GM11168 (cell line): ENCODE results near the gene ATP5F1D.

ENCODE experiments used
- in situ Hi-C: fragments of 300-500 bp; cut with MboI; formaldehyde crosslinking; loops from one replicate; pipeline ENCODE4 v1.12.0; 2022; ENCODE audit warnings: low sequenced_read_pairs; ENCODE audit not compliant: unreplicated experiment

ATP5F1D gene

DNA sequence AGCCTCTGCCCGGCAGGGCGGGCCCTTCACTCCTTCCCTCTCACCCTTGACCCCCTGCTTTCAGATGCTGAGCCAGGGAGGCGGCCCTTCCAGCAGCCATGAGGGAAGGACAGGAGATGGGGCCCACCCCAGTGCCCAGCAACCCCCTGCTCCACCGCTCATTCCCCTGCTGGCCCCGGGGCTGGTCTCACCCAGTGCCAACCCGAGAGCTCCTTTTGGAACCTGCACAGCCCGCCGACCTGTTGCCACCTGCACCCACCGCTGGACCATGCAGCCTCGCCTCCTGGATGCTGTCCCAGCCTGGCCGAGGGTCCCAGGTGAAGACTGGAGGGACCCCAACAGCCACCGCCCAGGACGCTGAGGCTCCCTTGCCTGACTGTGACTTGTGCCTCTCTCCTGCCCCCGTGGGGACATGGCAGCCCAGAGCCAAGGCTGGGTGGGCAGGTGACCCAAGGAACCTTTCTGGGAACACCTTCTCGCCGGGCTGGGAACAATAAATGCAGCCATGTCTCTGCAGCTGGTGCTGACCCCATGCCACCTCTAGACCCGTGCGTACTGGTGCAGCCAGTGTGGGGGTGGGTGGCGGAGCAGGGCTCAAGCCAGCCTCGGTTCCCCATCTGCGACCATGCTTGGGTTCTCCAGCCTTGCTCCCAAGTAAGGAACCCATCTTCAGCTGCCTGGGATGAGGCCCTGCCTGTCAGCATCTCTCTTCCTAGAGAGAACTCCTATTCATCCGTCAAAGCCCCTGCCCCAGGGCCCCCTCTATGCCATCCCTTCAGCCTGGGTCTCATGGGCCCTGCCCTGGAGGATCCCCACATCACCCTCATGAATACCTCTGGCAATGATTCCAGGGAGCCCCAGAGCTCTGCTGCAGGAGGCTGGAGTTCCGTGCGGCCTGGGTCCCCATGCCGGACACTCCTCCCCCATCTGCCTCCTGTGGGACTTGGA is 37.4 kb downstream of the ATP5F1D start:
- in situ Hi-C loops = no loop called here

DNA sequence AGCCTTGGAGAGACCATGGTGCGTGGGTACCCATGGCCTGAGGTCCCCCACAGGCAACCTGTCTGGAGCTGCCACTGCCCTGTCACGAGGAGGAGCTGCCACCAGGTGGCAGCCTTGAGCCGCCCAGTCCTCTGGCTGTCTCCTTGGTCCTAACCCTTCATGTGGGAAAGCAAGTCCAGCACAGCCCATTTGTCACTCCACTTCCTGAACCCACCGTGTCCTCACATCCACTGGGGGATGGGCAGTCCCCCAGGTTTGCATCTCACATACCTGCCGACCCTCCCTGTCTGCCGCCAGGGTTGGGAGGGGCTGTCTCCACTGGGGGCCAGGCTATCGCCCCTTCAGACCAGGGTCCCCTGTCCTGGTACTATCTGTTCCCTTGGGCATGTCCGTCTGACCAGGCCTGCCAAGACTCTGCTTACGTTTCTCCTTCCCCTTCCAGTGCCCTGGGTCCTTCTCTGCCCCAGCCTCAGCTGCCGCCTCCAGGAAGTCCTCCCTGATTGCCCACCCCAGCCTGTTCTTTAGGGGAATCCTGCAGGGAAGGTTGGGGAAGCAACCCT is 38.3 kb downstream of the ATP5F1D start:
- in situ Hi-C loops = no loop called here

DNA sequence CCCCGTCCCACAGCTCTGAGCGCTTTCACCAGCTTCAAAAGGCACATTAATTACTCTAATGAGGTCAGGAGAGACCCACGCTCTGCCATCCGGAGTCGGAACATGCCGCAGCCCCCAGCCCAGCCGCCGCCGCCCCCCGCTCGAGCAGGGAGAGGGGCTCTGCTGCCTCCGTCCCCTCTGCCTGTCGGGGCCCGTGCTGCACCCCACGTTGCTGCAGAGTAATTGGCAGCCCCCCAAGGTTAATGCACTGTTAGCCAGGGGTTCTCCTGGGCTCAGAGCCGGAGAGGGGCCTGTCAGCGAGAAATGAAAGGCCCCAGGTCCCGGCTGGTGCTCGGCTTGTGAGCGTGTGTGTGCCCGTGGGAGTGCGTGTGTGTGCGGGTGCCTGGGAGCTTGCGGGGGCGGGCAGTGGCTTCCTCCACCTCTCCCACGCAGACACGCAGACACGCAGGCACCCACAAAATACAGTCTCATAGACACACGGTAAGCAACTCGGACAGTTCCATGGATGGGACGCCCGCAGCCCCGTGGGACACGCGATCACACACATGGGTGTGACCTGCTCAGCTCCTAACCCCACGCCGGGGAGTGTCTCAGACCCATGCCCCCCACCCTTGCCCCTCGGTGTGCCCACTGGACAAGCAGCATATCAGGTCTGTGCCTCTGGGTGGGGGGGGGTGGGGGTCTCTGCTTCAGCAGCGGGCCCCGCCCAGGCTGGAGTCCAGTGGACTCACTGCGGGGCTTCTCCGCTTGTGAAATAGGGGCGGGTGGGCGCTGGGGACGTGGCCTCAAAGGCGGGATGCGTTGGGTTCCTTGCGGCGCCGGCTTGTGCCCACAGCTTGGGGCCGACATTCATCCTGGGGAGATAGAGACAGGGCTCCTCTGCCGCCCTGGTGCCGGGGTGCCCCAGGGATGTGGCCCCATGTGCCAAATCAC is 39.4 kb downstream of the ATP5F1D start:
- in situ Hi-C loops = no loop called here

DNA sequence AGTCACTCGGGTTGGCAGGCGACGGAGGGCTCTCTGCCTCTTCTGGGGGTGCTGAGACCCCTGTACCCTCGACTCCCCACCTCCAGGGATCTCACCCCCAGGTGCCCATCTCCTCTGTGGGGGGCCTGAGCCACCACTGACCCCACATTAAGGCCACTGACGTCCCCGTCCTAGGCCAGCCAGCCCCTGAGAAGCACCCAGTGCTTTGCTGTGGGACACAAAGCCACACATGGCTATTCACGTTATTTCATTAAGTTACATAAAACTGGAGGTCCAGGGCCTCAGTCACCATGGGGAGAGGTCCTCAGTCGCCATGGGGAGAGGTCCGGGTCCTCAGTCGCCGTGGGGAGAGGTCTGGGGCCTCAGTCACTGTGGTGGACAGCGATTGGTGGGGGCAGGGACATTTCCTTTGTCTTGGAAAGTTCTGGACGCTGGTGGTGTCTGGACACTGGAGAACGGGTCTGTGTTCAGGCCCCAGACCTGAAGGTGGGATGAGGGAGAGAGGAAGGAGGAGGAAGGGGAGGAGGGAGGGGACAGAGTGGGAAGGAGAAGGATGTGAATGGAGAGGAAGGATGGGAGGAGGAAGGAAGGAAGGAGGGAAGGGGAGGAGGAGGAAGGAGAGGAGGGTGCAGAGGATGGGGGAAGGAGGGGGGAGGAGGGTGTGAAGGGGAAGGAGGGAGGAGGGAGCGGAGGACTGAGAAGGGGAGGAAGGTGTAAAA is 40.2 kb downstream of the ATP5F1D start:
- in situ Hi-C loops = no loop called here

DNA sequence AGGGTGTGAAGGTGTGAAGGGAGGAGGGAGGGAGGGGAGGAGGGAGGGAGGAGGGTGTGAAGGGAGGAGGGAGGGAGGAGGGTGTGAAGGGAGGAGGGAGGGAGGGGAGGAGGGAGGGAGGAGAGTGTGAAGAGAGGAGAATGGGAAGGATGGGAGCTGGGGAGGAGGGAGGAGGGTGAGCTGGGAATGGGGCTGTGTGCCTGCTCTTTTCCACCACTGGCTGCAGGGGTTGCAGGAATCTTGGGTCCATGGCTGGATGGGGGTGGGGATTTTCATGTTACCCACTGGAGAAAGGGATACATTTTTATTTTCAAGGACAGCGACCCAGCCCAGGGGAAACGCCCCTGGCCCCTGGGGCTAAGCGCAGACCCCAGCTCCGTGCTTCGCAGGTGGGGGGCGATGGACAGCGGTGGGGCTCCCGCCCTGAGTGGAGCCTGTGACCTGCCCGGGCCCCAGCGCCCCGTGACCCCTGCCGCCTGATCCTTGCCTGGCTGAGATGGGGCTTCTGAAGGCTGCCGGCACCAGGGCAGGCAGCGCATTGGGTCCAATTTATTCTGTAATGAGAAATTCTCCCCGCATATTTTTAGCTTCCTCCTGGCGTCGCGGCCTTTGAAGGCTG is 41.1 kb downstream of the ATP5F1D start:
- in situ Hi-C loops = no loop called here

DNA sequence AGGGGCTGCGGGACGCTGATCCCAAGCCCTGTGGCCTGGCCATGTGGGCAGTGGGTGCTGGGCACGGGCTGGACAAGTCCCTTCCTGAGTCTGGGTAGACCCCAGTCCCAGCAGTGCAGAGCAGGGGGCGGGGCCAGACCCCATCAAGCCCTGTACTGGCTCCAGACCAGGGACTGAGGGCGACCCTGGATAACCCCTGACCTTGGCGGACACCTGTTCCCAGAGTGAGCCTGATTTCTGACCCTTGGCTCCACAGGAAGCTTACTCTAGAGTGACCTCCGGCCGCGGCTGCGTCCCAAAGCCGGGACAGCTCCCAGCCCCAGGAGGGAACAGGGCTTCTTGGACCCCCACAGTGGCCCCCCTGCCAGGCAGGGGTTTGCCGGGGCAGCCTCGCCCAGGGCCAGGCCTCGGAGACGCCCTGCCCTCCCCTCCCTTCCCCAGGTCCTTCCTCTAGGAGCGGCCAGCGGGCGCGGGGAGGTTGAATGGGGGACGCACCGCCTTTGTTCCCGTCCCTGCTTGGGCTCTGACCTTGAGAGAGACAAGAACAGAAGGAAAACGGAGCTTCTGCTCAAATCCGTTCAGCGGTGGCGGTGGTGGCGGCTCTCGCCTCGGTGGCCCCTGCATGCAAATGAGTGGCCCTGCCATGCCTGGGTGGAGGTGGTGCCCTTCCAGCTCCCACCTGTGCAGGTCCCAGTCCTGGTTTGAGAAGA is 41.8 kb downstream of the ATP5F1D start:
- in situ Hi-C loops = no loop called here

DNA sequence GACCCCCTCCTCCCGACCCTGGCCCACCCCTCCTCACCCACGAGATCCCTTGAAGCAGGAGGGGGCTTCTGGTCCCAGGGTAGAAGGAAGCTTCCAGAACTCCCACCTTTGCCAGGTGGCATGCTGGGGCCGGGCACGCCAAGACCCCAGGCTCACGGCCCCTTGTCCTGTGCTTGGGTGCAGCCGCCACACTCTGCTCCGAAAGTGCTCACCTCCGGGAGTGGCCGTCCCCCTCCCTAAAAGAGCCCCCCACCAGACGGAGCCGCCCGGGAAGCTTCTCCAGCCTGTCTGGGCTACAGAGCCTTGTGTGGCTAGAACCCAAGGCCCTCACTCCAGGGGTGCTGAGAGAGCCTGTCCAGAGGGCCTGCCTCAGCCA is 42.4 kb downstream of the ATP5F1D start:
- in situ Hi-C loops = no loop called here

DNA sequence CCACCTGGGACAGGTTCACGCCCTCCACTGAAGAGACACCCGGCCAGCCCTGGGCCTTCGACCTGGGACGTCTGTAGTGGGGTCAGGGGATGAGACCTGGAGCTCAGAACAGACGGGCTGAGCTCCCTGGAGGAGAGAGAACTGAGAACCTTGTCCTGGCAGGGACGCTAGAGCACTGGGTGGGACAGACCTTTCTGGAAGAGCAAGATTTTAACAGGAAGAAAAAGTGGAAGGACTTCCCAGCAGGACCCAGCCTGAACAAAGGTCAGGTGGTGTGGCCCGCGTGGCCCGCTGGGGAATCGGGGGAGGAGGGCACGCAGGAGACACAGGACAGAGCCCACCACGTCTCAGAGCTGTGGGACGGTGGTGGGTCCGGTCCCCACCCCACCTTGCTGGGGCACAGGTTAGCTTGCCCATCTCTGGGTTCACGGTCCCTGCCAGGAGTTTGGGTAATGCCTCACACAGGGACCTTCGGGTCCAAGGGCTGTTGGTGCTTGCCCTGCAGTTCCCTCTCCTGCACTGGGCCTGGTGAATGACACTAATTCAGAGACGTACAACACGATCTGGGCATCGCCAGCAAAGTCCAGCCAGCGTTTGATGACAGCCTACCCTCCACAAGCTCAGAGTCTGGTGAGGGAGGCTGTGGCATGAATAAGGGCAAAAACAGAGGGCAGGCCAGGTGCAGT is 42.9 kb downstream of the ATP5F1D start:
- in situ Hi-C loops = no loop called here

DNA sequence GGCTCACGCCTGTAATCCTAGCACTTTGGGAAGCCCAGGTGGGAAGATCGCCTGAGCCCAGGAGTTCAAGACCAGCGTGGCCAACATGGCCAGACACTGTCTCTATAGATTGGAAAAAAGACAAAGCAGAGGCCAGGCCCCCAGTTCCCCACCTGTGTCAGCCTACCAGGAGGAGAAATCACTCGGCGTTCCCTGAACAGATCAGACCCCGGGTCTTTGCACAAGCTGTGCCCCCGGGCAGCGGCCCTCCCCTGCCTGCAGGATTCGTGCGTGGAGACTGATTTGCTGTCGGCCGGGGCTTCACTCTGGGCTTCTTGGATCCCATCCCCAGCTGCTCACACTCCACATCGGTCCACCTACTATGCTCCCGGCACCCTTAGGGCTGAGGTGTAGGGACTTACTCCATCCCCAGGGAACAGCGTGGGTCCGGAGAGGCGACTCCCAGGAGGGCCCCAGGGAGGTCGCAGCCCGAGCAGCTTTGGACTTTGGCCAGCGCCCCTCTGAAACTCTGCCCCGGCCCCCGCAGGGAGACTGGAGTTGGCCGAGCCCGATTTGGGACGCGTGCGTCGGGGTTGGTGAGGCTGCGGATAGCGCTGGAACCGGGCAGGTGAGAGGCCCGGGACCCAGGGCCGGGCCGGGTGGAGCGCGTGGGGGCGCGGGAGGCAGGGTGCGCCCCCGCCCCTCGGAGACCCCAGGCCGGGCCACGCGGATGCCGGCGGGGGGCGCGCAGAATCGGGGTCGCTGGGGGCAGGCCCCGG is 43.6 kb downstream of the ATP5F1D start:
- in situ Hi-C loops = no loop called here

DNA sequence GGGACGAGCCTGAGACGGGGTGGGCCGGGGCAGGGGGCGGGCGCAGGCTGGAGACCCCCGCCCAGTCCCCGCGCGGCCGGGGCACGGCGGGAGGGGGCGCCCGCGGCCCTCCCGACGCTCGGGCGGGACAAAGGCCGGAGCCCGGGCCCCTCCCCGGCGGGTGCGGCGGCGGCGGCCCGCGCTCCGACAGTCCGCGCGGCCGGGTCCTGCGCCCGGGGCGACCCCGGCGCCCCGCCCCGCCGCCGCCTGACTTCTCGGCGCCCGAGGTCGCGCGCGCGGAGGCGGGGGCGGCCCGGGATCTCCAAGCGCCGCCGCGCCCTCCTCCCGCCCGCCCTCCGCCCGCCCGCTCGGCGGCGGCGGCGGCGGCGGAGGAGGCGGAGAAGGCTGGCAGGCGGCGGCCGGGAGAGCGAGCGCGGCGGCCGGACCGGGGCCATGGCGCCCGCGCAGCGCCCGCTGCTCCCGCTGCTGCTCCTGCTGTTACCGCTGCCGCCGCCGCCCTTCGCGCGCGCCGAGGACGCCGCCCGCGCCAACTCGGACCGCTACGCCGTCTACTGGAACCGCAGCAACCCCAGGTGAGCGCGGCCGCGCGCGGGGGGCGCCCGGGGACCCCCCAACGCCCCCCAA is 44.3 kb downstream of the ATP5F1D start, which contains the start of gene EFNA2:
Gene EFNA2, plus strand, starts transcription at position 137 of the 624 bp plus-strand sequence. Its CDS starts 296 bp downstream, at position 433.
- in situ Hi-C loops = no loop called here

DNA sequence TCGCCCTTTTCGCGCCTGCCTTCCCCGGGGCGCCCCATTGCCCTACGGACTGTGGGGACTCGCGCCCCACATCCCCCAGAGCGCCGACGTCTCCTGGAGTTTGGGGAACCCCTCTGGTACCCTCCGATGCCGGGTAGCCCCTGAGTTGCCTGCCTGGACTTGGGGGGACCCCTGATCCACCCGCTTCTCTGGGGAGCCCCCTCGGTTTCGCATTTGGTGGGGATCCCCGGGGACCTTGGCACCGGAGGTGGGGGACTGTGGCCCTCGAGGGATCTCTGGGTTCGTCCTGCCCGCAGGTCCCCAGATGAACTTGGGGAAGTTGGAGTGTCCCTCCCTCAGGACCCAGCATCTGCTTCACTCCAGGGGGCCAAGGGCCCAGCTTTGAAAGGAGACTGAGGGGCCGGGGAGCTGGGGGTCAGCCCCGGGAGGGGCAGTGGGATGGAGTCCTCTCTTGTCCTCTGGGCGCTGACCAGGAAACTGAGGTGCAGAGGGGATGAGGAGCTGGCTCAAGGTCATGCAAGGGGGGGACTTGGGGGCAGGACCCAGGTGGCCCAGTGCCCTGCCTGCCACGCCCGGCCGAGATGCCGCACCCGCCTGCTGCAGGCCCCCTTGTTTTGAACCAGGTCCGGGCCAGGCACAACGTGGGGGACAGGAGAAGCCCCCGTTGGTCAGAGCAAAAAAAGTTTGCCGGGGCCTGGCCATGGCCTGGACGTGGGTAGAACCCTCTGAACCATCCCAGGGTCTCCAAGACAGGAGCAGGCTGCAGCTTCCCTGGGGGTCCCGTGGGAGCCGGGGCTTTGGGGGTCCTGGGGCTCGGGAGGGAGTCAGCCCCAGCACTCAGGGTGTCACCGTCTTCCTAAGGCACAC is 45.2 kb downstream of the ATP5F1D start:
- in situ Hi-C loops = no loop called here

DNA sequence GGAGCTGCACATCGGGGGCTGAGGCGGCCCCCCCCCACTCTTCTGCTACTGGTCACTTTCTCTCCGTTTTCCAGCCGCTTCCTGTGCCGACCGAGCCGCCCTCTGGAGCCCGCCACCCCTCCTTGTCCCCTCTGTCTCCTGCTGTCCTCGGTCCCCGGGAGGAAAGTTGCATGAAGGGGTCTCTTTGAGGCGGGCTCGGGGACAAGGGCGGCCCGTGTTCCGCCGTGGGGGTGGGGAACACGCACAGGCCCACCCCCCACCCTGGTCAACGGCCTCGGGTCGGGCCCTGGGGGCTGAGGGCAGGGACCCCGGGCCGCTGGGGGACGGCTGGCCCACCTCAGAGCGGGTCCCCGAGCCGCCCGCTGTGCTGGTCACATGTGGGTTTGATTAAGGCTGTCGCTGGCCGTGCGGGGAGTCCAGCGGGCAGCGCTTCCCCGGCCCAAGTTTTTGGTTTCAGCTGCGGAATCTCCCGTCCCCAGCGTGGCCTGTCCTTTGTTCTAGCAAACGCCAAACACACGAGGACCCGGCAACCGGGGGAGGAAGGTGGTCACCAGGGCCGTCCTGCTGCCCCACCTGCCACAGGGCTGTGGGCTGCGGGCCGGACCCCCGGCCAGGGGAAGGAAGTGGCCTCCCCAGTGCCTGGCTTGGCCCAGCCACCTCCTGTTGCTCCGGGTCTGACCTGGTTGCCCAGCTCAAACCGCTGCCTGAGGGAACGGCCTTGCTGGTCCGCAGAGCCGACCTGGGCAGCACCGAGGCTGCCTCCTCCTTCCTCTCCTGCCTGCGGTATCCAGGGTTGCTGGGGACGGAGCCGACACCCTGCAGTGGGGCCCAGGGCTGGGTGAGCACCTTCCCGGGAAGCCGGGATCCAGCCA is 46.0 kb downstream of the ATP5F1D start:
- in situ Hi-C loops = no loop called here

DNA sequence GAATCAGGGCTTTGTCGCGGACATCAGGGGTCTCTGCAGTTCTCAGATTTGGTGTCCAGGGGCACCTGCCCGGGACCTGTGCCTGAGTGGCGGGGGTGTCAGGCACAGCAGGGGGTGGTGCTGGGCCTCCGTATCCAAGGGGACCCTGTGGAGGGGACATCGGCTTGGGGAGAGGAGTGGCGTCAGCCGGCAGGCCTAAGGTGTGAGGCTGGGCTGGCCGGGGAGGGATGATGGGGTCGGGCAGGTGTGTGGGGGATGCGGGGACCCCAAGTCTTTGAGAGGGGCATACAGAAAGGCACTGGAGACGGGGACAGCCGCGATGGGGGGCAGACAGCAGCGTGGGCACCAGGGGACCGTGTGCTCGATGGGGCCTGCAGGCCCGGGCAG is 46.7 kb downstream of the ATP5F1D start:
- in situ Hi-C loops = no loop called here

DNA sequence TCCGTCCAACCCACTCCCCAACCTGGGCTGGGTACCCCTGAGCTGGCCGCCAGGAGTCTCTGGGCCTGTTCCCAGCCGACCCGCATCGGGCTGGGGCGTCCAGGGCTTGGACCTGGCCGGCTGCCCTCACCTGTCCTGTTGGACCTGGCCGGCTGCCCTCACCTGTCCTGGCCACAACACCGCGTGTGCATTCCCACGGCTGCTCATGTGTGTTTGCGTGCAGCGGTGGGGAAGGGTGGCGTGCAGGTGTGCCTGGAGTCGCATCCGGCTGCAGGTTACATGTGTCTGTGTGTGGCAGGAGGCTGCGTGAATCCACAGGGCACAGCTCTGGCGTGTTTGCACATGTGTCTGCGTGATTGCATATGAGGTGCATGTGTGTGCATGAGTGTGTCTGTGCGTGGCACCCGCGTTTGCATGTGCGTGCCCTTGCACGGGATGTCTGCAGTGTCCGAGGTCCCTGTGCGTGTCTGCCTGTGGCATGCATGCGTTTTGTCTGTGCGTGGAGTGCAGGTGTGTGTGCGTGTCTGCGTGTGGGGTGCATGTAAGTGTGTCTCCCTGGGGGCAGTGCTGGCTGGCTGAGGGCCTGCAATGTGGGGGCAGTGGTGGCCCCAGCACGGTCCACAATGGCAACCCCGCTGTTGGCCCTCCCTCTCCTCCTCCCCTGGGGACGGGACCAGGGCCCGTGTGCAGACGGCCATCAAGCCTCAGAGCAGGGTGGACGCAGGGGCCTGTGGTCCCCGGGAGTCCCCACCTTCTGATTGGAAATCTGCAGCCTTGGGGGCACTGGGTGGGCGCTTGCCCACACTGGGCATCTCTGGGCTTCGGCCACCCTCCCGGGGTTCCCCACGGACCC is 47.5 kb downstream of the ATP5F1D start:
- in situ Hi-C loops = no loop called here

DNA sequence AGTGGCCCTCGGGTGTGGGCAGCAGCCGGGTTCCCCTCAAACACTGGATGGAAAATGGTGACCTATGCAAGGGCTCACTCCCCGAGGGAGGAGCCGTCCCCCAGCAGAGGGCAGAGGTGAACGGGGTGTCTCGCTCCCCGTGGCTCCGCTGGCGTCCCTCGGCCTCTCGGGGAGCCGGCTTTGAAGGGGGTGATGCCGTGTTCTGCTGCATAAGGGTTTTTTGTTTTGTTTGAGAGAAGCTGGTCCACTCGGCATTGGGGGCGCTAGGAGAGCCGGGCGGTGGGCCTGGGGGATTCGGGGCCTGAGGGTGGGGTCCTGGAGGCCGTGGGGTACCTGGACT is 48.1 kb downstream of the ATP5F1D start:
- in situ Hi-C loops = loop anchor here (5.0 kb wide), 1 partner anchor 83 kb away; no protein-coding TSS in a partner anchor
